GM12892 (cell line): ENCODE data around the gene PHC2.

Experiments used
- POLR2A ChIP-seq: IDR thresholded peaks from 2 replicates; pipeline ENCODE4 v1.6.1; 2011; ENCODE audit warnings: low read depth, low read length, control low read depth
- POLR2AphosphoS5 ChIP-seq: IDR thresholded peaks from 2 replicates; pipeline ENCODE4 v1.6.1; 2011; ENCODE audit warnings: low read depth, low read length, control low read depth

DNA sequence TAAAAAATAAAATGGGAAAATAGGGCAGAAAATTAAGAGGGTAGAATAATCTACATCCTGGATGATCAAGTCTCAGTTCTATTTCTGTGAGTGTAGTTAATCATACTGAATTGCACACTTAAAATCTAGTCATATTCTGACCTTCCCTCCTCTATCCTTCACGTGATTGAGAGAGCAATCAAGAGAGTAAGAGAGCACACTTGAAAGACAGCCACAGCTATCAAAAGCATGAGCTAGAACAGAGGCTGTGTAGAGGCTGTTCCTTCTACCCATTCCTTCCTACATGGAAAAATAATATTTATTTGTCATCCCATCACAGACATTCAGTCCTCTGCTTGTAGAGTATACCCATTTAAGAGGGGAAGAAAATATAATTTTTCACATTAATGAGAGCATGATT lies 52.4 kb downstream of the PHC2 start:
- TF ChIP-seq POLR2A (no peak), POLR2AphosphoS5 (no peak)
